GM12878 (cell line): Measurements from ENCODE around the gene IL22. TPM values are rescaled to one million over a fixed set of nuclear protein-coding genes. Genes with fewer than 3 reads are reported as not detected.

ENCODE experiments used
- ATAC-seq: fragments of 200-7000 bp; cut with Tn5 transposase; 3 replicates; pipeline ENCODE4 v1.9.1; 2020; ENCODE audit warnings: mild to moderate bottlenecking, moderate library complexity
- BruUV-seq: library from RNA; stranded (reverse); fragments of 400-500 nt; replicated peaks from 2 replicates; lab custom pipeline; 2021; lab: Mats Ljungman, UMichigan
- CTCF ChIA-PET: fragments of 300-600 bp; sonication (Branson Sonifier 250); formaldehyde crosslinking; extraction: SDS; loops from one replicate; lab custom pipeline; 2021; ENCODE audit warnings: inconsistent platforms; lab: Yijun Ruan, JAX
- POLR2A ChIA-PET: fragments of 350-600 bp; formaldehyde crosslinking; extraction: SDS; loops from one replicate; lab custom pipeline; 2021; ENCODE audit warnings: inconsistent platforms; lab: Charles Lee
- RAD21 ChIA-PET: fragments of 300-600 bp; sonication (Branson Sonifier 250); formaldehyde crosslinking; loops from one replicate; lab custom pipeline; 2023; ENCODE audit warnings: antibody characterized with exemption; ENCODE audit not compliant: unreplicated experiment; lab: Charles Lee
- SMC1A ChIA-PET: fragments of 300-600 bp; sonication (Branson Sonifier 250); formaldehyde crosslinking; loops from one replicate; lab custom pipeline; 2023; ENCODE audit not compliant: unreplicated experiment, uncharacterized antibody; lab: Charles Lee
- DNase-seq: peaks from one replicate; pipeline ENCODE4 v3.0.0-alpha.2; 2011; ENCODE audit warnings: low read depth, low spot score
- FAIRE-seq: peaks from 3 replicates; lab custom pipeline; 2011; peaks lifted over from hg19 to GRCh38; lab: Jason Lieb, UNC
- H2AFZ ChIP-seq: 2 replicates; pipeline ENCODE4 v1.6.0; 2011; ENCODE audit warnings: low read depth, low read length, control low read depth; ENCODE audit not compliant: control insufficient read depth
- H3K27ac ChIP-seq: 2 replicates; pipeline ENCODE4 v1.5.1; 2011; ENCODE audit warnings: control low read depth; ENCODE audit not compliant: control insufficient read depth, insufficient read depth
- H3K27me3 ChIP-seq, 2 experiments: replicated peaks in 1 of 2; 2 replicates each; pipeline versions ENCODE4 v1.6.0 to v1.6.1; 2011; ENCODE audit warnings: low read length in 1 of 2; ENCODE audit not compliant: control insufficient read depth in 2 of 2, insufficient read depth in 2 of 2
- H3K36me3 ChIP-seq, 2 experiments: 2 replicates each; pipeline ENCODE4 v1.5.1; 2011; ENCODE audit warnings: low read length in 1 of 2; ENCODE audit not compliant: control insufficient read depth in 2 of 2, insufficient read depth in 2 of 2
- H3K4me1 ChIP-seq: 2 replicates; pipeline ENCODE4 v1.6.1; 2011; ENCODE audit warnings: mild to moderate bottlenecking, low read length, moderate library complexity, mixed read lengths; ENCODE audit not compliant: control insufficient read depth, insufficient read depth
- H3K4me2 ChIP-seq: 2 replicates; pipeline ENCODE4 v1.6.0; 2011; ENCODE audit warnings: control low read depth; ENCODE audit not compliant: control insufficient read depth, insufficient read depth
- H3K4me3 ChIP-seq: fragments of 200-600 bp; sonication (generic); 2 replicates; pipeline ENCODE4 v1.5.1; 2016
- H3K79me2 ChIP-seq: 2 replicates; pipeline ENCODE4 v1.6.0; 2011; ENCODE audit warnings: low read length; ENCODE audit not compliant: control insufficient read depth, insufficient read depth
- H3K9ac ChIP-seq: 2 replicates; pipeline ENCODE4 v1.8.0; 2011; ENCODE audit warnings: low read length, control low read depth, mixed read lengths; ENCODE audit not compliant: control insufficient read depth, insufficient read depth
- H3K9me3 ChIP-seq: replicated peaks from 3 replicates; pipeline ENCODE4 v1.5.1; 2011; ENCODE audit warnings: mild to moderate bottlenecking, low read length; ENCODE audit not compliant: control insufficient read depth, insufficient read depth
- H4K20me1 ChIP-seq: 2 replicates; pipeline ENCODE4 v1.6.0; 2011; ENCODE audit not compliant: control insufficient read depth, insufficient read depth
- BCL11A ChIP-seq: IDR thresholded peaks from 2 replicates; pipeline ENCODE4 v1.6.1; 2011; ENCODE audit warnings: low read depth, low read length
- BRCA1 ChIP-seq: IDR thresholded peaks from 2 replicates; pipeline ENCODE4 v1.6.1; 2011; ENCODE audit warnings: low read depth, low read length, improper control_type of control experiment
- CBX5 ChIP-seq: sonication (generic); IDR thresholded peaks from 2 replicates; pipeline ENCODE4 v1.6.1; 2016; ENCODE audit warnings: low read depth, moderate library complexity, mild to moderate bottlenecking, inconsistent platforms
- EZH2 ChIP-seq: IDR thresholded peaks from 2 replicates; pipeline ENCODE4 v1.6.1; 2012; ENCODE audit warnings: low read depth, mild to moderate bottlenecking, control low read depth, inconsistent platforms, low read length, borderline replicate concordance; ENCODE audit not compliant: control insufficient read depth
- GABPA ChIP-seq: IDR thresholded peaks from 2 replicates; pipeline ENCODE4 v1.6.1; 2014; ENCODE audit warnings: antibody characterized with exemption, low read depth, mild to moderate bottlenecking, inconsistent platforms
- IKZF1 ChIP-seq: fragments of 450-650 bp; conservative IDR thresholded peaks from 2 replicates; pipeline ENCODE4 v1.6.1; 2017; ENCODE audit warnings: antibody characterized with exemption, mild to moderate bottlenecking
- JUND ChIP-seq: IDR thresholded peaks from 2 replicates; pipeline ENCODE4 v1.6.1; 2012; ENCODE audit warnings: low read depth, mild to moderate bottlenecking, low read length, improper control_type of control experiment, moderate library complexity
- NBN ChIP-seq: fragments of 450-650 bp; IDR thresholded peaks from 2 replicates; pipeline ENCODE4 v1.6.1; 2016
- NFXL1 ChIP-seq: fragments of 450-650 bp; IDR thresholded peaks from 2 replicates; pipeline ENCODE4 v1.6.1; 2017; ENCODE audit warnings: antibody characterized with exemption, mild to moderate bottlenecking, borderline replicate concordance
- PAX8 ChIP-seq: fragments of 450-650 bp; IDR thresholded peaks from 2 replicates; pipeline ENCODE4 v1.6.1; 2017; ENCODE audit warnings: mild to moderate bottlenecking, moderate library complexity
- SIN3A ChIP-seq: IDR thresholded peaks from 2 replicates; pipeline ENCODE4 v1.6.1; 2012; ENCODE audit warnings: low read depth, low read length, improper control_type of control experiment
- SMC3 ChIP-seq: IDR thresholded peaks from 2 replicates; pipeline ENCODE4 v1.6.1; 2011; ENCODE audit warnings: low read length, improper control_type of control experiment, borderline replicate concordance
- USF2 ChIP-seq: IDR thresholded peaks from 2 replicates; pipeline ENCODE4 v1.6.1; 2011; ENCODE audit warnings: low read depth, low read length, improper control_type of control experiment, borderline replicate concordance
- WRNIP1 ChIP-seq: IDR thresholded peaks from 2 replicates; pipeline ENCODE4 v1.6.1; 2011; ENCODE audit warnings: low read depth, low read length, improper control_type of control experiment, borderline replicate concordance
- WGBS: methylation state at CpG from one replicate; pipeline ENCODE4 v1.1.6; 2016; ENCODE audit warnings: low lambda C conversion rate; ENCODE audit not compliant: insufficient replicate concordance, insufficient coverage; ENCODE audit errors: missing lambda C conversion rate; 5-methylcytosine and 5-hydroxymethylcytosine counted together
- in situ Hi-C: fragments of 300-500 bp; cut with MboI; formaldehyde crosslinking; loops from 9 replicates; pipeline ENCODE4 v1.14.3; 2018; ENCODE audit warnings: mixed read lengths
- intact Hi-C: fragments of 100-400 bp; cut with micrococcal nuclease; formaldehyde crosslinking; loops from one replicate; pipeline ENCODE4 v1.14.2; 2022; ENCODE audit not compliant: unreplicated experiment
- polyA plus RNA-seq, 11 experiments: library from polyadenylated mRNA; depleted of rRNA in 4 of 11; unstranded in 6 of 11; stranded (reverse) in 5 of 11; fragments of >200 nt; fragmentation: Nextera tagmentation in 4 of 11; fragmentation: Illumina TruSeq in 1 of 11; extraction: Ambion mirVana in 4 of 11; extraction: Trizol in 1 of 11; gene quantifications; 1 replicate in 1 of 11; 2 replicates in 10 of 11; pipeline versions ENCODE4 v1.2.1 to v1.2.3, GENCODE V29; 2011 to 2016; ENCODE audit warnings: inconsistent platforms in 2 of 11, missing spikeins in 2 of 11, low read depth in 1 of 11
- total RNA-seq, 4 experiments: library from RNA; depleted of rRNA in 3 of 4; stranded (reverse); fragments of >200 nt in 3 of 4; fragmentation: Illumina TruSeq in 1 of 4; extraction: Trizol in 1 of 4; gene quantifications; 2 replicates each; pipeline versions ENCODE4 v1.2.1 to v1.2.3, GENCODE V29; 2013 to 2021
- TF ChIP-seq, protein P1 (sequence below): fragments of 450-650 bp; IDR thresholded peaks from 2 replicates; pipeline ENCODE4 v1.6.1; 2016; ENCODE audit warnings: mild to moderate bottlenecking
- TF ChIP-seq, protein P2 (sequence below): fragments of 450-650 bp; formaldehyde crosslinking; IDR thresholded peaks from 2 replicates; pipeline ENCODE4 v1.4.0; 2022; ENCODE audit warnings: mild to moderate bottlenecking, moderate library complexity
- TF ChIP-seq, protein P3 (sequence below): IDR thresholded peaks from 2 replicates; pipeline ENCODE4 v1.6.1; 2011; ENCODE audit warnings: low read depth, mild to moderate bottlenecking, low read length, moderate library complexity, borderline replicate concordance; ENCODE audit errors: extremely low read depth

Gene IL22
- total and polyA plus RNA-seq, 10 of the 15 experiments (the other 5 are each of a cell fraction or from before 2014, with no cell fraction given) = not detected

DNA sequence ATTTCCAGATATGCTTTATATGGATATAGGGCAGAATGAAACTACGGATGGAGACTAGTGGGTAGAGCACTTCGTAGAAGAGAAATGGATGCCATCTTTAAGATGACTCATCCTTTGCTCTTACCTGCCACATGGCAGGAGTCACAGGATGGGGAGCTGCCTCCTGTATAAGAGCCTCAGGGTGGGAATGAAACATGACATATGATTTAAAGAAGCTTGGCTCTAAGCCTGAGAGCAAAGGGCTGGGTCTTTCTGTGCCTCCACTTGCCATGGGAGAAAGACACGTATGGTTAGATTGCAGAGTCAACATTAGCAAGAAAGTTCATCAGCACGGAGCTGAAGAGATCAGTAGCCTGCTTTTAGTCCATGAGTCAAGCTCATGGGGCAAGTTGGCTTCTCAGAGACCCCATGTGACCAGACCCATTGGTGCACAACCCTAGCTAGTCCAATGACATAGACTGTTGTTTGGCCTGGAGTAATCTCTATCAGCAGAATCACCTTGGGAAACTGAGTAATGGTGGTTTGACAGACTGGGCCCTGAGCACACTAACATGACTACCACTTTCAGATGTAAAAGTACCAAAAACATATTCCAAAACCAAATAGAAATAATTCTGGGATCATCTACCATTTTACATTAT is 38.1 kb upstream of the IL22 start:
- no peak for TF ChIP-seq PAX8
- TF ChIP-seq NBN = no peak
- no peak for TF ChIP-seq GABPA
- TF ChIP-seq IKZF1 = no peak
- TF ChIP-seq, protein P1, sequence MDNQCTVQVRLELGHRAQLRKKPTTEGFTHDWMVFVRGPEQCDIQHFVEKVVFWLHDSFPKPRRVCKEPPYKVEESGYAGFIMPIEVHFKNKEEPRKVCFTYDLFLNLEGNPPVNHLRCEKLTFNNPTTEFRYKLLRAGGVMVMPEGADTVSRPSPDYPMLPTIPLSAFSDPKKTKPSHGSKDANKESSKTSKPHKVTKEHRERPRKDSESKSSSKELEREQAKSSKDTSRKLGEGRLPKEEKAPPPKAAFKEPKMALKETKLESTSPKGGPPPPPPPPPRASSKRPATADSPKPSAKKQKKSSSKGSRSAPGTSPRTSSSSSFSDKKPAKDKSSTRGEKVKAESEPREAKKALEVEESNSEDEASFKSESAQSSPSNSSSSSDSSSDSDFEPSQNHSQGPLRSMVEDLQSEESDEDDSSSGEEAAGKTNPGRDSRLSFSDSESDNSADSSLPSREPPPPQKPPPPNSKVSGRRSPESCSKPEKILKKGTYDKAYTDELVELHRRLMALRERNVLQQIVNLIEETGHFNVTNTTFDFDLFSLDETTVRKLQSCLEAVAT = no peak
- TF ChIP-seq USF2 = no peak
- no peak for TF ChIP-seq SIN3A
- no peak for TF ChIP-seq CBX5
- no peak for TF ChIP-seq BCL11A
- TF ChIP-seq BRCA1 = no peak
- TF ChIP-seq JUND = no peak
- TF ChIP-seq, protein P2, sequence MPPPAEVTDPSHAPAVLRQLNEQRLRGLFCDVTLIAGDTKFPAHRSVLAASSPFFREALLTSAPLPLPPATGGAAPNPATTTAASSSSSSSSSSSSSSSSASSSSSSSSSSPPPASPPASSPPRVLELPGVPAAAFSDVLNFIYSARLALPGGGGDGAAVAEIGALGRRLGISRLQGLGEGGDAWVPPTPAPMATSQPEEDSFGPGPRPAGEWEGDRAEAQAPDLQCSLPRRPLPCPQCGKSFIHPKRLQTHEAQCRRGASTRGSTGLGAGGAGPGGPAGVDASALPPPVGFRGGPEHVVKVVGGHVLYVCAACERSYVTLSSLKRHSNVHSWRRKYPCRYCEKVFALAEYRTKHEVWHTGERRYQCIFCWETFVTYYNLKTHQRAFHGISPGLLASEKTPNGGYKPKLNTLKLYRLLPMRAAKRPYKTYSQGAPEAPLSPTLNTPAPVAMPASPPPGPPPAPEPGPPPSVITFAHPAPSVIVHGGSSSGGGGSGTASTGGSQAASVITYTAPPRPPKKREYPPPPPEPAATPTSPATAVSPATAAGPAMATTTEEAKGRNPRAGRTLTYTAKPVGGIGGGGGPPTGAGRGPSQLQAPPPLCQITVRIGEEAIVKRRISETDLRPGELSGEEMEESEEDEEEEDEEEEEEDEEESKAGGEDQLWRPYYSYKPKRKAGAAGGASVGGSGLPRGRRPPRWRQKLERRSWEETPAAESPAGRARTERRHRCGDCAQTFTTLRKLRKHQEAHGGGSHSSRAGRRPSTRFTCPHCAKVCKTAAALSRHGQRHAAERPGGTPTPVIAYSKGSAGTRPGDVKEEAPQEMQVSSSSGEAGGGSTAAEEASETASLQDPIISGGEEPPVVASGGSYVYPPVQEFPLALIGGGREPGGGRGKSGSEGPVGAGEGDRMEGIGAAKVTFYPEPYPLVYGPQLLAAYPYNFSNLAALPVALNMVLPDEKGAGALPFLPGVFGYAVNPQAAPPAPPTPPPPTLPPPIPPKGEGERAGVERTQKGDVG (CRISPR knock-in tag) = no peak
- TF ChIP-seq WRNIP1 = no peak
- TF ChIP-seq EZH2 = no peak
- TF ChIP-seq SMC3 = no peak
- TF ChIP-seq, protein P3, sequence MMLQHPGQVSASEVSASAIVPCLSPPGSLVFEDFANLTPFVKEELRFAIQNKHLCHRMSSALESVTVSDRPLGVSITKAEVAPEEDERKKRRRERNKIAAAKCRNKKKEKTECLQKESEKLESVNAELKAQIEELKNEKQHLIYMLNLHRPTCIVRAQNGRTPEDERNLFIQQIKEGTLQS = no peak
- no peak for TF ChIP-seq NFXL1
- BruUV-seq = no TSS peak
- no peak overlapping the region for H3K27ac ChIP-seq
- no peak overlapping the region for H2AFZ ChIP-seq
- SMC1A ChIA-PET = interaction anchor here (0.7 to 3.2 kb wide), 12 partner anchors 8 to 68 kb away, joined by 3 to 17 read pairs (median 4); no protein-coding TSS in a partner anchor
- WGBS = 97% methylated on average over 4 of the region's 4 CpGs
- H3K79me2 ChIP-seq = no peaks in the 10 kb centered on the region
- intact Hi-C loops (loop anchor here (2.0 kb wide), 1 partner anchor 15 kb away; no protein-coding TSS in a partner anchor), in situ Hi-C loops (no loop called here)
- no peaks in the 10 kb centered on the region for H3K27me3 ChIP-seq
- H3K4me2 ChIP-seq = no peak overlapping the region
- H3K9me3 ChIP-seq = no peaks in the 10 kb centered on the region
- no peak overlapping the region for H3K9ac ChIP-seq
- no peaks in the 10 kb centered on the region for H3K36me3 ChIP-seq
- CTCF ChIA-PET = interaction anchor here (1.3 to 2.4 kb wide), 5 partner anchors 10 to 68 kb away, joined by 3 to 18 read pairs (median 5); no protein-coding TSS in a partner anchor
- H3K4me1 ChIP-seq = peaks cover 7% of the 10 kb centered on the region
- no peak overlapping the region for H3K4me3 ChIP-seq
- no peak for DNase-seq
- RAD21 ChIA-PET = interaction anchor here (1.0 to 2.0 kb wide), 3 partner anchors 14 to 52 kb away, joined by 3 to 6 read pairs (median 4); no protein-coding TSS in a partner anchor
- no peak for FAIRE-seq
- ATAC-seq = no peak
- no peaks in the 10 kb centered on the region for H4K20me1 ChIP-seq
- POLR2A ChIA-PET = interaction anchor here (1.5 kb wide), 1 partner anchor 9 kb away, joined by 3 read pairs; no protein-coding TSS in a partner anchor
